ENCODE measurements around the gene MEN1.

MEN1 gene

GRCh38 chr11:64855596-64856304, 45.4 kb upstream of the MEN1 start:
- H3K4me3 ChIP-seq (ENCODE audit: low read depth, low read length) = no peak overlapping the region
- DNase-seq (ENCODE audit: low read depth) = no peak
- TF ChIP-seq CTCF (IDR thresholded peaks at IDR 0.05; ENCODE audit: low read depth, low read length, missing control alignments) = no peak

- DNase-seq (ENCODE audit: low read depth) = no peak
- H3K4me3 ChIP-seq (ENCODE audit: low read depth, low read length) = no peak overlapping the region
- no peak for TF ChIP-seq CTCF (IDR thresholded peaks at IDR 0.05; ENCODE audit: low read depth, low read length, missing control alignments)
These were observed 44.5 kb upstream of the MEN1 start for GRCh38 chr11:64854534-64855502.

- no peak for TF ChIP-seq CTCF (IDR thresholded peaks at IDR 0.05; ENCODE audit: low read depth, low read length, missing control alignments)
- H3K4me3 ChIP-seq (ENCODE audit: low read depth, low read length) = no peak overlapping the region
- no peak for DNase-seq (ENCODE audit: low read depth)
These were observed 43.8 kb upstream of the MEN1 start for GRCh38 chr11:64854157-64854533.

- TF ChIP-seq CTCF (IDR thresholded peaks at IDR 0.05; ENCODE audit: low read depth, low read length, missing control alignments) = no peak
- H3K4me3 ChIP-seq (ENCODE audit: low read depth, low read length) = no peak overlapping the region
- no peak for DNase-seq (ENCODE audit: low read depth)
These were observed 43.4 kb upstream of the MEN1 start for GRCh38 chr11:64853709-64854108.

- no peak overlapping the region for H3K4me3 ChIP-seq (ENCODE audit: low read depth, low read length)
- DNase-seq (ENCODE audit: low read depth) = no peak
- no peak for TF ChIP-seq CTCF (IDR thresholded peaks at IDR 0.05; ENCODE audit: low read depth, low read length, missing control alignments)
These were observed 42.6 kb upstream of the MEN1 start for GRCh38 chr11:64852804-64853509.

- no peak for DNase-seq (ENCODE audit: low read depth)
- H3K4me3 ChIP-seq (ENCODE audit: low read depth, low read length) = no peak overlapping the region
These were observed 41.5 kb upstream of the MEN1 start for GRCh38 chr11:64851831-64852351.

More at GRCh38 chr11:64851831-64852351, 41.5 kb upstream of the MEN1 start:
- TF ChIP-seq CTCF (IDR thresholded peaks at IDR 0.05; ENCODE audit: low read depth, low read length, missing control alignments) = no peak
